A673 (cell line): ENCODE results near the gene CDC37.

ENCODE experiments used
- EZH2 ChIP-seq: fragments of 200-600 bp; sonication (generic); IDR thresholded peaks from 2 replicates; pipeline ENCODE4 v1.6.1; 2017; ENCODE audit warnings: borderline replicate concordance, low read depth, mild to moderate bottlenecking, mixed read lengths, antibody characterized with exemption, low read length; ENCODE audit not compliant: poor library complexity, severe bottlenecking
- TF ChIP-seq, protein P1 (sequence below): fragments of 300-800, 200-600 bp; sonication (generic); conservative IDR thresholded peaks from 2 replicates; pipeline ENCODE4 v1.5.1; 2017; ENCODE audit warnings: low read depth, mild to moderate bottlenecking, antibody characterized with exemption, low read length, moderate library complexity, mixed read lengths

DNA sequence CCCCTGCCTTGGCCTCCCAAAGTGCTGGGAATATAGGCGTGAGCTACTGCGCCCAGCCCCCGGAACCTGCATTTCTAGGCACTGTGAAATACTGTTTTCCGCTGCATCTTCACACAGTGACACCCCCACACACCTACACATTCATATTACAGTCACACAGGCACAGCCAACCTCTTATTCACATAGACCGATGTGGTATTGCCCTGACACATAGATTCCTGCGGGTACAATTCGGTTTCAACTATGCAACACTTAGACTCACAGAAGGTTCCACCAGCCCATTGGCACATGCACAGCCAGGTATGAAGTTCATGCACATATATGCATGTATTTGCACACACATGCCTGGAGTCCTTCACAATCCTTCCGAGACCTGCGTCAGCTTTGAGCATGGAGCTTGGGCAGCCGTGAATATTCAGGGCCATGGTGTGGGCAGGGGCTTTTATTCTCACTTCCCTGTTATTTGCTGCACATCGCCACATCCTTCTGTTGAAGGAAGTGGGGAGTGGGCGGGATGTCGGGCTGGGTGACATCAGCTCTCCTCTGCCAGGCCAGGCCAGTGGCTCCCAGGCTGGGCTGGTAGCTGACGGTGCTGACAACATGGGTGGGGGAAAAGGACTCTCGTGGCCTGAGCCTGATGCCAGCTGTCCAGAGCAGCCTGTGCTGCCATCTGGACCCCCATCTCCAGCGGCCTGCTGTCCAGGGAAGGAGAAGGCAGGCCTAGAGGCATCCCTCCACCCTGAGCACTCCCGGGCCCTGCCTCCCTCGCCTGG is 5.4 kb upstream of the CDC37 start:
- TF ChIP-seq, protein P1, sequence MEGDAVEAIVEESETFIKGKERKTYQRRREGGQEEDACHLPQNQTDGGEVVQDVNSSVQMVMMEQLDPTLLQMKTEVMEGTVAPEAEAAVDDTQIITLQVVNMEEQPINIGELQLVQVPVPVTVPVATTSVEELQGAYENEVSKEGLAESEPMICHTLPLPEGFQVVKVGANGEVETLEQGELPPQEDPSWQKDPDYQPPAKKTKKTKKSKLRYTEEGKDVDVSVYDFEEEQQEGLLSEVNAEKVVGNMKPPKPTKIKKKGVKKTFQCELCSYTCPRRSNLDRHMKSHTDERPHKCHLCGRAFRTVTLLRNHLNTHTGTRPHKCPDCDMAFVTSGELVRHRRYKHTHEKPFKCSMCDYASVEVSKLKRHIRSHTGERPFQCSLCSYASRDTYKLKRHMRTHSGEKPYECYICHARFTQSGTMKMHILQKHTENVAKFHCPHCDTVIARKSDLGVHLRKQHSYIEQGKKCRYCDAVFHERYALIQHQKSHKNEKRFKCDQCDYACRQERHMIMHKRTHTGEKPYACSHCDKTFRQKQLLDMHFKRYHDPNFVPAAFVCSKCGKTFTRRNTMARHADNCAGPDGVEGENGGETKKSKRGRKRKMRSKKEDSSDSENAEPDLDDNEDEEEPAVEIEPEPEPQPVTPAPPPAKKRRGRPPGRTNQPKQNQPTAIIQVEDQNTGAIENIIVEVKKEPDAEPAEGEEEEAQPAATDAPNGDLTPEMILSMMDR, result no peak
- no peak for TF ChIP-seq EZH2
